Stimulated activated CD4-positive, alpha-beta T cell treated with anti-CD3 and anti-CD28 coated beads, Interleukin-4, amount 100 ng/mL, for 24 hours (primary cell): Measurements from ENCODE around the gene AMDHD1.

Source experiments
- DNase-seq: peaks from one replicate; pipeline ENCODE4 v3.0.0-alpha.2; 2020

Gene AMDHD1

DNA sequence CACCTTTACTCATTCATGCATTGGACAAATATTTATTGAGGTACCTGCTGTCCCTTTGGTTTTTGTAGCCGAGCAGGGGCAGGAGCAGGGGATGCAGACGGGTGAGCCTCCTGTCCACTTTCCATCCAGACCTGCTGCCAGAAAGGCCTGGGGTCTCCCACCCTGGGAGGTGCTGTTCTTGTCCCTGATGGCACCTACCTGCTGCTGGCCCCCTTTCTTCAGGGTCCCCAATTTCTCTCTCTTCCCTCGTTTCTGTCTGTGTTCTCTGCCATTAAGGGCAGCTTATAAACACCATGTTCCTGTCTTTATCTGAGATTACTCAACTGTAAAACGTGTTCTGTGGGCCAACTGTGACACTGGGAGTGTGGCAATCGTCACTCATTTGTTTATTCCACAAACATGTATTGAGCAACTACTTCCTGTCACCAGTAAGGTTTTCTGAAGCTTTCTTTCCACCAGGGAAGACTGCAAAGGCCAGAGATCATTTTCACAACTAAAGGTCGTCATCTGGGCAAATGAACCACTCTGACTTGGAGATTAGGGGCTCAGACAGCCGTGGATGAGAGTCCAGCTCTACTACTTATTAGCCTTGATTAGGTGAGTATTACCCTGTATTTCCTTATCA lies 53.0 kb downstream of the AMDHD1 start, which contains the start of gene HAL:
HAL (minus strand) TSS at position 311 of the 625 bp plus-strand sequence. CDS start 434 bp downstream, outside the sequence.
- DNase-seq = no peak

DNA sequence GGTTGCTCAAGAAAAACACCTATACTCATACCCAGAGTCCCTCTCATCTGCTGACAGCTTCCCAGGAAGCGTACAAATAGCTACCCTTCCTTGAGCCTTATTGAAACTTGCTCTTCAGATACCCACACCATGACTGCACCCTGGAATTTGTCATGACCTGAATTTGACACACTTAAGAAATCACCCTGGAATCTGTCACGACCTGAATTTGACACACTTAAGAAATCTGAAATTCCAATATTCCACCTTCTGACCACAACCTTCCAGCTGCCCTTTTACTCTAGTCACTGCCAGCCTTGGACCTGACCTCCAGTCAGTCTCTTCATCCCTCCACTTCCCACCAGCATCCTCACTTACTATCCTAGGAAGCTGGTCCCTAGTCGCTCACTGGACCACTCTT lies 54.1 kb downstream of the AMDHD1 start:
- DNase-seq = no peak

DNA sequence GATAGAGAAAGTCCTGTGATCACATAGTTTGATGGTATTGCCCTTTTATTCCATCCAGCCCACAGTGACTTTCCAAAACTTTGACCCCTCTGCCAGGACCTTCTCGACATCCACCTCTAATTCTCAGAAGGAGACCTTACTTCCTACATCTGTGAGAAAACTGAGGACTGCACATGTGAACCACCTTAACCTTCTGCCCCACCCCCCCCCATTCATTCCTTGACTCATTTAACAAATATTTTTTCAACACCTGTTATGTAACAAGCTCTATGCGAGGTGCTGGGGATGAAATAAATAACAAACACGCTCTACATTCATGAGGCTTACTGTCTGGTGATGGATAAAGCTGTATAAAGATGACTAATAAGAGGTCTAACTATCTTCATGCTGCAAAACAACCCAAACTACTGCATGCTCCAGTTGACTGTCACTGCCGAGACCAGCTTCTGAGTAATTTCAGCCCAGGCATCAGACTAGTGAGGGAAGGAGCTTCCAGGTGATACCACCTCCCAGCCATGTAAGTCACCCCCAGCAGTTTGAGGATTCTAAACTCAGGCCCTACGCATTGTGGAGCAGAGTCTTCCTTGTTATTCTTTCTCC lies 54.9 kb downstream of the AMDHD1 start:
- DNase-seq = no peak

DNA sequence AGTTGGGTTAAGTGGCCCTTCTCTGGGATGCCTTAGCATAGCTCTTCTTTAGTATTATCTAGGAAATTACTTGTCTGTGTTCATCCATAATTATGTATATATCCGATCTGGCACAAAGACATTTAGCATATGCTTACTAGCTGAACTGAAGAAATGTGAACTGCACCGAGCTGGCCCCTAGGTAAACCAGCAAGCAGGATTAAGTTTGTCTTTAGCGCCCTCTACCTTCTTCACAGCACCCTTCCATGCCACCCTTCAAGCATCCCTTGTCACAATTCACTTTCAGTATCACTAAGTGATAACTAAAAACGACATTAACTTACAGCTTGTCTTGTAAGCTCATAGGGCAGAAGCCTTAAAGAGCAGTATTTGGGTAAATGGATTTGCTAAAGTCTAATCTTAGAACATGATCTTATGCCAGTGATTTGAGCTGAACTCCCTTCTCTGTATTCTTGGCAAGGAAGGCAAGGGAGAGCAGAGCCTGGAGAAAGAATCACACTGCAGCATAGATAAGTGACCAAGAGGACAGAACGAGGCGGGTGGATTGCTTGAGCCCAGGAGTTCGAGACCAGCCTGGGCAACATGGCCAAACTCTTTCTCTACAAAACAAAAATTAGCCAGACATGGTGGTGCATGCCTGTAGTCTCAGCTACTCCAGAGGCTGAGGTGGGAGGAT lies 55.6 kb downstream of the AMDHD1 start:
- DNase-seq = peak; percentile 46

DNA sequence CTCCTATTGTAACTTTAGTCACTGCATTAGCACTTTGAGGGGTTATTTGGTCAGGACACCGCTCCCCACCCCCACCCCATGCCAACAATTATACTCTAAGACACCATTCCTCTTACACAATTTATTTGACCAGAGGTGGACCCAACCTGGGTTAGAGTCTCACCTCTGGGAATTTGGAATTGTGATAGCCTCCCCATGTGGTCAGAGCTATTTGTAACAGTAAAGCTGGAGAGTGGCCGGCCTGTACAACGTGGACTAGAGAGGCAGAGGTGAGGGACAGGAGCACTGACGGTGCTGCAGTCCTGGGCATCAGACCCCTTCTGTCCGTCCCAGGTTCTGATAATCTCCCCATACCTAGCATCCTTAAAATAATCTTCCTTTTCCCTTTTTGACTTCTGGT lies 56.4 kb downstream of the AMDHD1 start:
- DNase-seq = no peak

DNA sequence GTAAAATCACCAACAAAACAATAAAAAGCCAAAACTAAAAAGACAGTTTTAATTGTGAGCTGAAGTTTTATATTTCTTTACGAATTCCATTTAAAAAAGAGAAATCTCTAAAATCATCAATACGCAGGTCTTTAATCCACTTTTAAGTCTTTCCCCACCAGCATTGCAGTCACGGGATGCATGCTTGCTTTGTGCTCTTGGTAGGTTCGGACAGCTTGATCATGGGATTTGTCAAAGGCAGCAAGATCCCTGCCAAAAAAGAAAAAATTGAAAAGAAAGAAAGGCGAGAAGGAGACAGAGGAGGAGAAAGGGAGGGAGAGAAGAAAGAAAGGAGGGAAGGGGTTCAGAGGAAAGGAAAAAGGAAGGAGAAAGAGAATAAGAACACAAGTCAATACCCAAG lies 57.7 kb downstream of the AMDHD1 start:
- no peak for DNase-seq

DNA sequence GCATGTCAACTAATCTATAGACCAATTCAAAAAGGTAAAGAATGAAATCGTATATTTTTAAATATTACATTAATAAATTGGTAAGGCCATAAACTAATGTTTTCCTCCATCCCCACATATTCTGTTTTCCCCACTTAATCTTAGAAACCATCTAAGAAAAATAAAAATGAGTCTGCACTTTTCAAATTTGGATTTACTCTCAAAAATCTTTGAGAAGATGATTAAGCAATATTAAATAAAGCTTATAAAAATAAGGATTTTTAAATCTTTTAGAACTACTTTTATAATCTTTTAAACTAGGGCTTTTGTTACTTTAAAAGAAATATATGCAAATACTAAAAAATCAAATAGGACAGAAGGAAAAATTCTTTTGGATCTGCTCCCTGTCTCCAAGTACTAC lies 63.6 kb downstream of the AMDHD1 start:
- DNase-seq = no peak

DNA sequence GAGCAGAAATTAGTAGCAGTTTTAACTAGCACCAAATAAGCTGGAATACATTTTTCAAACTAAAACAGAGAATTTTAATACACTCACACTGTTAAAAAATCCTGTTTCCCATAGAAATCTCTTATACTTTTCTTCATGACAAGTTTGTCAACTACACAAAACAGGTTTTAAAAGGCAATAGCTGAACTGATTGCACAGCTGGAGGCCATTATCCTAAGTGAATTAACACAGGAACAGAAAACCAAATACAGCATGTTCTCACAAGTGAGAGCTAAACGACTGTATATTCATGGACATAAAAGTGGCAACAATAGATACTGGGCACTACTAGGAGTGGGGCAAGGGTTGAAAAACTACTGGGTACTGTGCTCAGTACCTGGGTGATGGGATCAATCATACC lies 64.6 kb downstream of the AMDHD1 start:
- no peak for DNase-seq

DNA sequence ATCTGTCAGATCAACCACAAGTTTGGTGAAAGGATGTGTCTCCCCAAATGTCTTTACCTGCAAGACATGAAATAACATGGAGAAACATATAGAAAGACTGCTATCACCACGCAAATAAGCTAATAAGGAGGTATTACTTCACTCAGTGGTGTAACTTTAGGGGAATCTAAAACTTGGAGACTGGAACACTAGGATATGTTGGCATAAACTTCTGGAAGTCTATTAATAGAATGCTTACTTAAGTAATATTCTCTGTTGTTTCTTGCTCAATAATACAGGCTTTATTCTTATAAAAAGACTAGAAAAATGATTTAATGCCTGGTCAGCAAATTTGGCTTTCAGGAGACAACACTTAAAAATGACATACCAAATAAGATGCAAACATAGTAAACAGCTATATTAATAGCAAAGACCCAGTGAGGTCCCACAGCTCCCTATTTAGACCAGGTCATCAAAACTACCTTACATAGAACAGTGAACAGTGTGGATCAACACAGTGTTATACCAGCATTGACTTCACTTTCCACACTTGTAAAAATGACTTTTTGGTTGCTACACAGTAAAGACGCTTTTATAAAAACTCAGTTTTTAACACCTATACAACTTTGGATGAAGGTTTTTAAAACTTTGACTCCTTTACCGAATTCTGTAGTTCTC lies 71.9 kb downstream of the AMDHD1 start:
- DNase-seq = no peak

DNA sequence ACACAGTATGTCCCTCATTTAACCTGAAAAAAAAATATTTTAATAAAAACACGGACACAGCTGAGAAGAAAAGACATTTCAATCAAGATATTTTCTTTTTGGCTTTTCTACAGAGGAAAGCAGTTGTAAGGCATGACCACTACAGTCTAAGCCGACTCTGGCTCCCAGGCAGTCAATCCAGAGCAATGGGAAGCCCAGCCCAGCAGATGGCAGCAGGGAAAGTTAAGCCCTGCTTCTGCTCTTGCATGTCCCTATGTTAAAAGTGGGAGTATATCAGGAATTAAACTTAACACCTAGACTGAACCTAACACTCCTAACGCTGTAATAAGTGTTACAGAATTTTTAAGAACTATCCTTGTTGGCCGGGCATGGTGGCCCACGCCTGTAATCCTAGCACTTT lies 72.5 kb downstream of the AMDHD1 start:
- no peak for DNase-seq
